D721Med (cell line): Measurements from ENCODE around the gene BAIAP3.

ENCODE experiments used
- DNase-seq: peaks from one replicate; pipeline ENCODE4 v3.0.0; 2011; ENCODE audit warnings: low spot score; ENCODE audit not compliant: insufficient read length
- FAIRE-seq: peaks from 2 replicates; lab custom pipeline; 2011; peaks lifted over from hg19 to GRCh38; lab: Jason Lieb, UNC
- CTCF ChIP-seq: IDR thresholded peaks from 2 replicates; pipeline ENCODE4 v1.5.1; 2012; ENCODE audit warnings: mild to moderate bottlenecking, control low read depth; ENCODE audit not compliant: insufficient read depth; ENCODE audit errors: missing control alignments

BAIAP3 gene

GRCh38 chr16:1331712-1332617 lies 1.5 kb upstream of the BAIAP3 start:
- no peak for TF ChIP-seq CTCF
- DNase-seq (no peak), FAIRE-seq (no peak)

GRCh38 chr16:1332618-1333148 lies 762 bp upstream of the BAIAP3 start:
- no peak for FAIRE-seq

GRCh38 chr16:1333854-1334700 lies 632 bp downstream of the BAIAP3 start:
- DNase-seq, result no peak
- no peak for FAIRE-seq
- no peak for TF ChIP-seq CTCF

More at GRCh38 chr16:1332618-1333148, 762 bp upstream of the BAIAP3 start:
- no peak for TF ChIP-seq CTCF
- DNase-seq, result no peak

- FAIRE-seq (no peak), DNase-seq (no peak)
- TF ChIP-seq CTCF, result no peak
Observed at GRCh38 chr16:1334739-1335138, 1.3 kb downstream of the BAIAP3 start.

GRCh38 chr16:1335211-1335971 lies 1.9 kb downstream of the BAIAP3 start:
- FAIRE-seq, result no peak
- no peak for DNase-seq

More at GRCh38 chr16:1335211-1335971, 1.9 kb downstream of the BAIAP3 start:
- no peak for TF ChIP-seq CTCF
